Spleen (tissue), 11 donors: ENCODE results near the gene PSENEN. TPM values are rescaled to one million over a fixed set of nuclear protein-coding genes. Genes with fewer than 3 reads are reported as not detected.

ENCODE experiments used
- DNase-seq: peaks from one replicate; pipeline ENCODE4 v3.0.0-alpha.2; 2020
- H3K27ac ChIP-seq, 8 donors: fragments of 200-600 bp; sonication (generic) in 7 of 8; 1 replicate in 4 of 8; 2 replicates in 4 of 8; pipeline versions ENCODE4 v1.5.0 to v1.8.0; 2016 to 2021; ENCODE audit warnings: inconsistent platforms in 4 of 8, mild to moderate bottlenecking in 4 of 8, moderate library complexity in 1 of 8
- H3K27me3 ChIP-seq, 7 donors: fragments of 200-600 bp; sonication (generic) in 6 of 7; replicated peaks in 1 of 7; 1 replicate in 4 of 7; 2 replicates in 3 of 7; pipeline versions ENCODE4 v1.5.0 to v1.8.0; 2016 to 2021; ENCODE audit warnings: inconsistent platforms in 3 of 7, mild to moderate bottlenecking in 1 of 7
- H3K36me3 ChIP-seq, 6 donors: fragments of 200-600 bp; sonication (generic) in 5 of 6; 1 replicate in 4 of 6; 2 replicates in 2 of 6; pipeline versions ENCODE4 v1.5.0 to v1.8.0; 2016 to 2021; ENCODE audit warnings: inconsistent platforms in 2 of 6
- H3K4me1 ChIP-seq, 6 donors: fragments of 200-600 bp; sonication (generic) in 5 of 6; 1 replicate in 3 of 6; 2 replicates in 3 of 6; pipeline versions ENCODE4 v1.5.0 to v1.8.0; 2016 to 2021; ENCODE audit warnings: inconsistent platforms in 3 of 6
- H3K4me3 ChIP-seq, 8 donors: fragments of 200-600 bp; sonication (generic) in 7 of 8; 1 replicate in 4 of 8; 2 replicates in 4 of 8; pipeline versions ENCODE4 v1.5.0 to v1.8.0; 2016 to 2021; ENCODE audit warnings: inconsistent platforms in 4 of 8, mild to moderate bottlenecking in 4 of 8, moderate library complexity in 2 of 8
- H3K9me3 ChIP-seq, 8 donors: fragments of 200-600 bp; sonication (generic) in 7 of 8; 1 replicate in 4 of 8; 2 replicates in 4 of 8; pipeline versions ENCODE4 v1.5.0 to v1.8.0; 2016 to 2021; ENCODE audit warnings: inconsistent platforms in 4 of 8
- POLR2A ChIP-seq, 3 donors: fragments of 450-650 bp; IDR thresholded peaks; one replicate each; pipeline ENCODE4 v1.5.1; 2017; ENCODE audit warnings: antibody characterized with exemption in 3 of 3, mild to moderate bottlenecking in 1 of 3
- POLR2AphosphoS5 ChIP-seq, 3 donors: sonication (generic); formaldehyde crosslinking; IDR thresholded peaks; one replicate each; pipeline ENCODE4 v1.5.1; 2017; ENCODE audit warnings: antibody characterized with exemption in 3 of 3
- WGBS, 5 donors: extraction: QIAGEN DNeasy Blood & Tissue Kit in 3 of 5; methylation state at CpG; one replicate each; pipeline versions ENCODE4 v1.1.5 to v1.1.7; 2013 to 2018; 5-methylcytosine and 5-hydroxymethylcytosine counted together
- intact Hi-C: fragments of 100-400 bp; cut with DNase I; formaldehyde crosslinking; loops from one replicate; pipeline ENCODE4 v1.15.0; 2023; ENCODE audit warnings: low total_unique reads
- polyA plus RNA-seq, 3 donors: library from polyadenylated mRNA; stranded (reverse); fragments of 200-250 nt; gene quantifications; one replicate each; pipeline ENCODE4 v1.2.1, GENCODE V29; 2013
- total RNA-seq, 7 donors: library from RNA; depleted of rRNA in 3 of 7; stranded (reverse); fragments of >200 nt in 3 of 7; fragmentation: NEBNext Ultra II Directional in 4 of 7; extraction: Animal tissue kit (Norgen Biotek cat#: 25700) in 4 of 7; gene quantifications; one replicate each; pipeline versions ENCODE4 v1.1.0 to v1.2.1, GENCODE V29; 2016 to 2021
- TF ChIP-seq, protein P1 (sequence below), 11 experiments: fragments of 200-600 bp in 7 of 11; fragments of 450-650 bp in 4 of 11; sonication (generic) in 4 of 11; IDR thresholded peaks in 8 of 11; conservative IDR thresholded peaks in 3 of 11; 1 replicate in 7 of 11; 2 replicates in 4 of 11; pipeline versions ENCODE4 v1.4.0 to v1.8.0; 2016 to 2021; ENCODE audit warnings: antibody characterized with exemption in 11 of 11, inconsistent platforms in 4 of 11, mild to moderate bottlenecking in 1 of 11
- donor health status: healthy with polysubstance abuse.
- donor health status: DM: no; HTN: no; CAD: no; lungs with moderate emphysema.
- donor health status: DM: no; HTN: no; CAD: no.
- donor health status: Bipolar disorder and iron deficiency.
- donor health status: healthy.
- donor health status: DM: no; HTN: no; CAD: no.
- donor health status: DM: yes; HTN: yes; CAD: no.

PSENEN gene
- total and polyA plus RNA-seq, 10 donors: 37.5 to 71.3 (median 51.0) TPM

DNA sequence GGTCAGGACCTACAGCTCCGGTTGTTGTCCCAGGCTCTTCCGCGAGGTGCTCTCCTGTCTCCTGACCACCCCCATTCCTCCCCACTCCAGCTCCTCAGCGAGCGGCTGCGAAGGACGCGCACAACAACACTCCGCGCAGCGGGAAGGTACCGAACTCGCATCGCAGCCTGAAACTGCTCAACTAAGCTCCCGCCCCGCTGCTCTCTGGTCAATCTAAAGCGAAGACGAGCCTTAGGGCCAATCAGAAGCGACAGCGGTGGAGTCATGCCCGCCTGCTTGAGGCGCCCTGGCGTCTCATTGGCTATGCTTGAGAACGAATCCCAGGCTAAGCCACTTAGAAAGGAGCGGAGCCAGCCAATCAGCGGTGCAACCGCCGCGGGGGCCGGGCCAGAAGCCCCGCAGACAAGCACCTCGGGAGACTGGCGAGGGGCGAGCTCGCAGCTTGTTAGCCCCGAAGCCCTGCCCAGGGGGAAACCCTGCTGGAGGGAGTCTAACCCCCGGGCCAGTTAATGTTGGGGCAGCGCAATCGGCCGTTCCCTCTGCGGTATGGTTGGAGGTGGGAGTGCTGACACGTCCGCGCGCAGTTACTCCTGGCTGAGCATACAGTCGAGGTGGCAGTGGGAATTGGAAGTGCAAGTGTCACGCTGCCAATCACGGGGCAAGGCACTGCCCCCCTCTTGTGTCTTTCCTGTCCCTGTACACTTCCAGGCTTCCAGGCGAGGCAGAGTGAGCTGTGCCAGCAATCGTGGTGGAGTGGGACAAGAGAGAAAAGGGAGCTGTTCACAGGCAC, 43.0 kb upstream of the PSENEN start:
- peak; percentile 82 to 97 (median 94) for TF ChIP-seq POLR2AphosphoS5 (IDR thresholded peaks at IDR 0.05)
- TF ChIP-seq, protein P1, sequence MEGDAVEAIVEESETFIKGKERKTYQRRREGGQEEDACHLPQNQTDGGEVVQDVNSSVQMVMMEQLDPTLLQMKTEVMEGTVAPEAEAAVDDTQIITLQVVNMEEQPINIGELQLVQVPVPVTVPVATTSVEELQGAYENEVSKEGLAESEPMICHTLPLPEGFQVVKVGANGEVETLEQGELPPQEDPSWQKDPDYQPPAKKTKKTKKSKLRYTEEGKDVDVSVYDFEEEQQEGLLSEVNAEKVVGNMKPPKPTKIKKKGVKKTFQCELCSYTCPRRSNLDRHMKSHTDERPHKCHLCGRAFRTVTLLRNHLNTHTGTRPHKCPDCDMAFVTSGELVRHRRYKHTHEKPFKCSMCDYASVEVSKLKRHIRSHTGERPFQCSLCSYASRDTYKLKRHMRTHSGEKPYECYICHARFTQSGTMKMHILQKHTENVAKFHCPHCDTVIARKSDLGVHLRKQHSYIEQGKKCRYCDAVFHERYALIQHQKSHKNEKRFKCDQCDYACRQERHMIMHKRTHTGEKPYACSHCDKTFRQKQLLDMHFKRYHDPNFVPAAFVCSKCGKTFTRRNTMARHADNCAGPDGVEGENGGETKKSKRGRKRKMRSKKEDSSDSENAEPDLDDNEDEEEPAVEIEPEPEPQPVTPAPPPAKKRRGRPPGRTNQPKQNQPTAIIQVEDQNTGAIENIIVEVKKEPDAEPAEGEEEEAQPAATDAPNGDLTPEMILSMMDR (IDR thresholded peaks at IDR 0.05 in 8 of 11, conservative IDR thresholded peaks at IDR 0.05 in 3 of 11): peak in 2 of 11 experiments; percentile 10 to 33
- TF ChIP-seq POLR2A (IDR thresholded peaks at IDR 0.05): peak in 1 of 3 donors; percentile 82
- Histone ChIP-seq H3K9me3 (no peaks in the 10 kb centered on the region), H3K4me3 (peak overlapping the region; percentile 59 to 90 (median 62)), H3K27ac (peak overlapping the region; percentile 53 to 86 (median 74)), H3K27me3 (peaks cover 0 to 29% (median 0%) of the 10 kb centered on the region in 7 donors), H3K36me3 (no peaks in the 10 kb centered on the region), H3K4me1 (peaks cover 0 to 20% (median 16%) of the 10 kb centered on the region in 6 donors)
- DNase-seq: peak; percentile 98
- WGBS, 5 donors: 0 to 1% (median 0%) methylated on average over 41 to 50 of the region's 50 CpGs
- intact Hi-C loops: no loop called here

DNA sequence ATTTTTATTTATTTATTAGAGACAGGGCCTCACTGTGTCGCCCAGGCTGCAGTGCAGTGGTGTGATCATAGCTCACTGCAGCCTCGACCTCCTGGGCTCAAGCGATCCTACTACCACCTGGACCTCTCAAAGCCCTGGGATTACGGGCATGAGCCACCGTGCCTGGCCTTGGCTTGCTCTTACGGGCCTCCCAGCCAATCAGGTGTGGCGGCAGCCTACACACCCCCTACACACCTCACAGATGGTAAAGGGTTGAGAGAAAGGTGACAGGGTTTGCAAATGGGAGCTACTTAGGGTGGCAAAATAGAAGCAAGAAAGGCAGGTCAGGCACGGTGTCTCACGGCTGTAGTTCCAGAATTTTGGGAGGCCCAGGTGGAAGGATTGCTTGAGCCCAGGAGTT, 42.1 kb upstream of the PSENEN start:
- H3K4me1 ChIP-seq: peaks cover 0 to 20% (median 16%) of the 10 kb centered on the region in 6 donors
- H3K4me3 ChIP-seq: peak overlapping the region in 4 of 8 donors; percentile 60 to 90 (median 60)
- TF ChIP-seq POLR2A (IDR thresholded peaks at IDR 0.05) (no peak), POLR2AphosphoS5 (IDR thresholded peaks at IDR 0.05) (no peak)
- TF ChIP-seq, protein P1 (IDR thresholded peaks at IDR 0.05 in 8 of 11, conservative IDR thresholded peaks at IDR 0.05 in 3 of 11): no peak
- H3K36me3 ChIP-seq: no peaks in the 10 kb centered on the region
- peaks cover 0 to 29% (median 0%) of the 10 kb centered on the region in 7 donors for H3K27me3 ChIP-seq
- no peak for DNase-seq
- 49 to 62% (median 53%) methylated on average over 9 of the region's 9 CpGs for WGBS, 5 donors
- no peaks in the 10 kb centered on the region for H3K9me3 ChIP-seq
- intact Hi-C loops: no loop called here
- peak overlapping the region in 3 of 8 donors; percentile 78 to 81 (median 79) for H3K27ac ChIP-seq

DNA sequence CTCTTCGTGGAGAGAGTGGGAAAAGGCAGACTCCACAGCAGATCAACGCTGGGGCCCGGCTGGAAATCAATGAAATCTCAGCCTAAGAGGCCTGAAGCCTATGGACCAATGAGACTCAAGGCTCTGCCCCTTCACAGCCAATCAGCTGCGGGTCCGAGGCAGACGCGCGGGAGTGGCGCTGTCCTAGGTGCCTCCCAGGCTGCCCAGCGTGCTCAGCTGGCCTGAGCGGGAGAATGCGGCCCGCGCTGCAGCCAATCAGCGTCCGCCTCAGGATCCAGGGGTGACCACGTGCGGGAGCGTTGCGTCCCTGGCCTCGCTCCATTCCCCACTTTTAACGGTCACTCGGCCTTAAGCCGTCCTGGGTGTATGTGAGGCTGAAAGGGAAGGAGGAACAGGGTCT, 41.2 kb upstream of the PSENEN start, which contains the start of gene ZBTB32:
ZBTB32 (plus strand) TSS at position 341 of the 400 bp plus-strand sequence. CDS start 10,069 bp downstream, outside the sequence.
- Histone ChIP-seq H3K4me1 (peaks cover 0 to 20% (median 16%) of the 10 kb centered on the region in 6 donors), H3K4me3 (no peak within 1 kb of the TSS), H3K36me3 (no peaks in the 10 kb centered on the region), H3K27ac (no peak within 1 kb of the TSS), H3K9me3 (no peaks in the 10 kb centered on the region), H3K27me3 (peaks cover 0 to 29% (median 0%) of the 10 kb centered on the region in 7 donors)
- intact Hi-C loops: no loop called here
- TF ChIP-seq POLR2A (IDR thresholded peaks at IDR 0.05) (no peak), POLR2AphosphoS5 (IDR thresholded peaks at IDR 0.05) (peak in 1 of 3 donors; percentile 8)
- TF ChIP-seq, protein P1 (IDR thresholded peaks at IDR 0.05 in 8 of 11, conservative IDR thresholded peaks at IDR 0.05 in 3 of 11): no peak
- WGBS, 5 donors: 43 to 47% (median 44%) methylated on average over 20 to 24 of the region's 24 CpGs
- DNase-seq: no peak

DNA sequence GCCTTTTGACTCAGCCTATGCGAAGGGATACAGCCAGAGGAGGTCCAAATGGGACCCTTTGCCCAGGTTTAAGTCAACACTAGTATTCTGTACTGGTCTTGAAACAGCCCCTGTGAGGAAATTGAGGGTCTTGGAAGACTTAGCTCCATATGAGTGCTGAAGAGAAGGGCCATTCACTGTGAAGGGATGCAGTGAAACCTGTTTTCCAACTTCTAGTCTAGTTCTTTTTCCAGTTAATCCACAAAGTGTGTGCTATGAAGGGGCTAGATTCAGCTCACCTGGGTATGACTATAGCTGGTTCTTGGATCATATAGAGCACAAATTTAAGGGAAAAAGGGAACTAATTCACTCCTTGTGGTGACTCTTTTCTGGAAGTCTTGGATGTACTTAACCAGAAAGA, 37.1 kb upstream of the PSENEN start:
- H3K4me3 ChIP-seq: no peak overlapping the region
- H3K36me3 ChIP-seq: no peaks in the 10 kb centered on the region
- intact Hi-C loops: no loop called here
- H3K27ac ChIP-seq: no peak overlapping the region
- H3K9me3 ChIP-seq: no peaks in the 10 kb centered on the region
- WGBS, 5 donors: 80 to 100% (median 97%) methylated on average over 1 of the region's 1 CpG
- H3K27me3 ChIP-seq: peaks cover 0 to 21% (median 0%) of the 10 kb centered on the region in 7 donors
- TF ChIP-seq POLR2A (IDR thresholded peaks at IDR 0.05) (no peak), POLR2AphosphoS5 (IDR thresholded peaks at IDR 0.05) (no peak)
- TF ChIP-seq, protein P1 (IDR thresholded peaks at IDR 0.05 in 8 of 11, conservative IDR thresholded peaks at IDR 0.05 in 3 of 11): no peak
- DNase-seq: no peak
- peaks cover 0 to 34% (median 28%) of the 10 kb centered on the region in 6 donors for H3K4me1 ChIP-seq
